Stimulated activated CD8-positive, alpha-beta memory T cell treated with anti-CD3 and anti-CD28 coated beads, Interleukin-7, amount 100 ng/mL, for 48 hours (primary cell): ENCODE results near the gene GGN.
A peak's percentile ranks its signal among the peaks of the same experiment; 100 is the strongest.

Source experiments
- DNase-seq, 2 donors: peaks; one replicate each; pipeline ENCODE4 v3.0.0-alpha.2; 2020; ENCODE audit warnings: low read depth in 1 of 2; ENCODE audit errors: extremely low read depth in 1 of 2

The GGN gene

DNA sequence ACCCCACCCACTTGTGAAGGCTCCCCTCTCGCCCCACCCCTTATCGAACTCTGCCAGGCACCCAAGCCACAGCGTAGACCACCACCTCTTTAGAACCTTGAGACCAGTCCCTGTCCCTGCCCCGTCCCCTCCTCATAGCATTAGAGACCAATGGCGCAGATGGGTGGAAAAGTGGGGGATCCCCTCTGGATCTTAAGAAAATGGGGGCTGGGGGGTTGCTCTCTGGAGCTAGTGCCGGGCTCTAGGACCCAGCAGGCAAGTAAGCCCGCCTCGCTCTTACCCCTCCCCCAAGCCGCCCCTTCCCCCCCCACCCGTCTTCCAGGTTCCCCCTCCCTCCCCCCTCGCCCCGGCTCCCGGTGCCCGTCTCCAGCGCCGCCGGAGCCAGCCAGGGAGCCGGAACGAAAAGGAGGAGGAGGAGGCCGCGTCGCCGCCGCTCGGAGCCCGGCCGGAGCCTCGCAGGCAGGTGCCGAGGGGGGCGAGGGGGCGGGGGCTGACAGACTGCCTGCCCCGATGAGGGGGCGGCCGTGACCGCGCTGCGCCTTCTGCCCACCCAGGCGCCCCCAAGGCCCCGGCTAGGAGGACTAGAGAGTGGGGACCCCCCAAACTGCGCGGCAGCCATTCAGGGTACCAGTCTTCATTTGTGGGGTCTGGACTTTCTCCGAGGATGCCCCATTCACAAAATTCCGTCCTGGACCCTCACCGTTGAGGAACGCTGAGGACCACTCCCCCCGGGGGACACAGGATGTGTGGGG, 691 bp upstream of the GGN start, which contains the start of gene SPRED3:
SPRED3 (plus strand) TSS at position 349 of the 752 bp plus-strand sequence. CDS start 1,606 bp downstream, outside the sequence.
- DNase-seq: no peak

DNA sequence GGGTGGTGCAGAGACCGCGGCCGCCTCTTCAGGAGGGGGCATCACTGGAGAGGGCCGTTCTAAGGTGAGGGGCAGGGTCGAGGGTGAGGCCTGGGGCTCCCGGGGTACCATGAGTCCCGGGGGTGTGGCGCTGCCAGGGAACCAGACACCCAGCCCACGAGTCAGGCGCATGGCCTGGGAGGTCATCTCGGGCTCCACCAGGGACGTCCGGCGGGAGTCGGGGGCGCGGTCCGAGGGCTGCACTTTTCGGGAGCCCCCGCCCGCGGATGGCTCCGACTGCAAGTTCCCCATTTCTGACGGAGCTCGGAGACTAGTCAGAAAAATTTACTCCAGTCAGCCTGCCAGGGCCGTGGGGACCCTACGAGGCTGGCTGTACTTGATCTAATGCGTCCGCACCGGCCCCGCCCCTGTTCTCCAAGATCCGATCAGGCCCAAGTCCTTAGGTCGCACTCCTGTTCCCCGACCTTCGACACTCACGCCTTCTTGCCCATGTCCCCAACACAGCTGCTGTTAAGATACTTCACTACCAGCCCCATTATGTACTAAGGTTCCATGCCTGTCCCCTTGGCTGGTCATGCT, 774 bp downstream of the GGN start:
- DNase-seq: no peak

DNA sequence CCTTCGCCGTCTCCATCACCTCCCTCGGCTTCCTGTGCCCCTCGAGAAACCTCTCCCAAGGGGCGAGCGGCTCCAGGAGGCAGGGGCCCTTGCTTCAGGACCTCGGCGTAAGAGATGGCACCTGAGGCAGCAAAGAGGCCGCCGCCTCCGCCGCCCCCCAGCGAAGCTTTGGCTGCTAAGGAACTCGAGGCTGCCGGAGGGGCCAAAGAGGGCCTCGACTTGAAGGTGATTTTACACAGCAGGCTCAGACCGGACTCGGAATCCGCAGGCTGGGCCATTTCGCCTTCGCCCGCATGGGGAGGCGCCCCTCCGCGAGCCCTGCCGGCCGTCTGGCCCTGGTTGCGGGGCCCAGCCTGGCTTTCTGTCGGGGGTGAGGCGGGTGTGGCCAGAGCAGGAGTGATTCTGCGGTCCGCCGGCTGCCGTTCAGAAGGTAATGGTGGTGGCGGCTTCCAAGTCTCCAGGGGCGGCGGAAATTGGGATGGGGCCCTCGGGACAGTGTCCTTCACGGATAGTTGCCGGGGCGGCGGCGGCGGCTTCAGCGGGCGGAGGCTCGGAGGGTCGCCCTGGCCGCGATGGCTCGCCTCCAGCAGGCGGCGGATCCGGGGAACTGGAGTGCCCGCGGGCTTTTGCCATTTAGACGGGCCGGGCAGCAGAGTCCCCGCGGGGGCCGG, 1.4 kb downstream of the GGN start:
- no peak for DNase-seq

DNA sequence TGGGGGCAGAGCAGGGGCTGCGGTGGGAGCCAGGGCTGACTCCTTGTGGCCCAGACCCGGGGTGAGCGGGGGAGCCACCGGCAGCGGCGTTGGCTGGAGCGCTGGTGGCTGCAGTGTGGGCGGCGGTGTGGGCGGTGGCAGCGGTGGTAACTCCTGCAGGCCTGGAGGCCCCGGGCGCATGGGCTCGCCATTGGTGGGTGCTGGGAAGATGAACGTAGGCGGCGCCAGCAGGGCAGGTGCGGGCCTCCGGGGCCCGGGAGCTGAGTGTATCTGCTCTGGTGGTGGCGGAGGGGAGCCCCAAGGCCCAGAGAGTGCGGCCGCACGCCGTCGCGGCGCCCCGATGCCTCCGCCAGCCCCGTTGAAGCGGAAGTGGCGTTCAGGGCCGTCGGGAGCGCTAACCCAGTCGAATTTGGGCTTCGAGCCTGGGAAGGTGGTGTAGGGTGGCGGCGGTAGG, 2.0 kb downstream of the GGN start:
- no peak for DNase-seq

DNA sequence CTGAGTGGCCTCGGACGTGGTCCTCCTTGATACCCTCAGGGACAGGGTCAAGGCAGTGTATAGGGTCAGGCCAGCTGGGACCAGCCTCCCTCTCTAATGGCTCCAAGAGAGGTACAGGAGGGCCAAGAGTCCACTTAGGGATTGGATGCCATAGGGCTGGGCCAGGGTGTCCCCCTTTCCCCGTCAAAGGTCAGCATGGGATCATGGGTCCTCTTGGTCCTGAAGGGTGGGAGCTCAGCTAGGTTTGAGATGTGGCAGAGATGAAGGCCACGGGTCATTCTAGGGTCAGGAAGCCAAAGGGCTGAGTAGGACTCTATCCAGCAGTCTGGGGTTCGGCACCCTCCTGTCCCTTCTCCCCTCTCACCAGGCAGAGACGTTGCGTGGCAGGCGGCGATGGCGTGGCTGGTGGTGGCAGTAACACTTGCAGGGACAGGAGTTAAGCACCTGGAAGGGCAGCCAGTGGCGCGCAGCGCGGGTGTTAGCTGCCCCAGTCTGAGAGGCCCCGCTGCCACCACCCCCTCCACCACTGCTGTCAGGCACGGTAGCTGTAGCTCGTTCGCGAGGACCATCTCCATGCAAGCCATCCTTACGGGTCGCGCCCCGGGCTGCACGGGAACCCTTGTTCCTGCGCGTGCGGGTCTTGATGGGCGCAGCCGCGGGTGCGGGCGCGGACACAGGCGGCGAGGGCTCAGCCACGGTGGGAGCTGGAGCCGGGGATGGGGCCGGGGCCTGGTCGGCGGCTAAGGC, 2.6 kb downstream of the GGN start:
- no peak for DNase-seq

DNA sequence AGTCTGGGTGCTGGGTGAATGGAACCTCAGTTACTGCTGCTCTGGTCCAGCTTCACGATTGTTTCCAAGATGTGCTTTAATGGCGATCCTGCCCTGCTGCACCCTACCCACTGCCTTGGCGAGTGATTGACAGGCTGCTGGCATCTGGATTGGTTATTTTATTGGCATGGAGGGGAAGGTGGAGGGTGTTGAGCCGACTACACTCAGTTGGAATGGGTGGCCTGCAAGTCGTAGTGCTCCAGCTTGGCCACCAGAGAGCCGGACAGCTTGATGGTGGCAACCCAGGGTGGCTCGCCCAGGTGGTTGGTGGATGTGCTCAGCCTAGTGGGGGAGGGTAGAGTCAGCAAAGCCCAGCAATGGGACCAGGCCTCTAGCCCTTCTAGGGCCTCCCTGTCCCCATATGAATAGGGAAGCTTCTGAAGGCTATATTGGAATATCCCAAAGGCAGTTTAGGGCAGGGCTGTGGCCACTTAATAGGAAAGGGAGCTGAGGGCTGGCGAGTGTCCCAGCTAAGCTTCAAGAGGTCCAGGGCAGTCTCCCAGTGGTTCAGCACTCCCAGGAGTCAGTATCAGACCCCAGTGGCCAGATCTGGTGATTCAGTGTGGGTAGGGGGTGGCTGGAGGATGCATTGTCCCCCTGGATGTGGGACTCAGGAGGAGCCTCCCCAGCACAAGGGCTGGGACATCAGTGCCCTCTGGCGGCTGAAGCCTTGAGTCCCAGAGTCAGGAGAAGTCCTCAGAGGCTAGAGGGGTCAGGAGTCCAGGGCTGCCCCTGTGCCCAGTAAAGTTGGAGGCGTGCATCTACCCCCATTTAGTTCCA, 3.4 kb downstream of the GGN start:
- no peak for DNase-seq

DNA sequence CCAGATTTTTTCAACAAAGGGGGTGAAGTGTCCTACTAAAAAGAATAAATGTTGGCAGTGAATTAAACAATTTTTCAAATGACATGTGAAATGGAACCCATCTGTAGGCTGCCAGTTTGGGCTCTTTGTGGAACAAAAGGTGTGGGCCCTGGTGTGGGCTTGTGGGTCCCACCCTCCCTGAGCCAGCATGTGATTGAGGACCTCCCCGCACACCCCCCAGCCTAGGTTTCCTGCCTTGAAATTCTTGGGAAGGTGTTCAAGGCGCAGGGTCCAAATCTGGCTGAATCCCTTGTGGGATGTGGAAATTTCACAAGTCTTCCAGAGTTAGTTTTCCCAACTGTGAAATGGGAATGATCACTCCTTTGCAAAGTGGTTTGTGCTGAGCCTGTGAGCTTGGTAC, 4.1 kb downstream of the GGN start:
- DNase-seq: no peak

DNA sequence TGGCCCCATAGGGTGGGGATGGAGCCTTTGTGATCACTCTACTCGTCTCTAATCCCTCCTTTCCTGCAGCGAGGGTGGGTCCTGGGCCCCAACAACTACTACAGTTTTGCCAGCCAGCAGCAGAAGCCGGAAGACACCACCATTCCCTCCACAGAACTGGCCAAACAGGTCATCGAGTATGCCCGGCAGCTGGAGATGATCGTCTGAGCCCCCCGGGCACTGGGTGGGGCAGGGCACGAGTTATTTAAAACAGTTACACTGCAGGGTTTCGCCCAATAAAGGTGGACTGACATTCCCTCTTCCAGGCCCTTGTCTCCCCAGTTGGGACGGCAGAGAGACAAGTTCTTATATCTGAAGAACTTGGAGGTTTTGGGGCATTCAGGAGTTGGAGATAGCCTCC, 4.7 kb downstream of the GGN start:
- DNase-seq: no peak

DNA sequence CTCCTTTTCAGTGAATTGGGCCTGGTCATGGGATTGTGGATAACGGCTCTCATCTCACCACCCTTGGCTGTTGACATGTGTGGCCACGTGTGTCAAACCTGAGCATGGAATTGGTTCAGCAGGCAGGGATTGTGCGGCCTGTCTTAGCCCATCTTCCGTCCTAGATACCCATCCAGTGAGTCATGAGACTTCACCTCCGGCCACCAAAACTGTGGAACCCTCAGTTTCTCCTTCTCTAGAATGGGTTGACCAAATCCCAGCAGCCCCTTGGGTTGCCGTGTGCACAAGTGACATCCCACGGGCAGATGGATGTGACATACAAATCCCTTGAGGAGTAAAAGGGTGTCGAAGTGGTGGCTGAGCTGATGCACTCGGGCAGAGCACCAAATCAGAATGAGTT, 6.7 kb downstream of the GGN start:
- DNase-seq: no peak

DNA sequence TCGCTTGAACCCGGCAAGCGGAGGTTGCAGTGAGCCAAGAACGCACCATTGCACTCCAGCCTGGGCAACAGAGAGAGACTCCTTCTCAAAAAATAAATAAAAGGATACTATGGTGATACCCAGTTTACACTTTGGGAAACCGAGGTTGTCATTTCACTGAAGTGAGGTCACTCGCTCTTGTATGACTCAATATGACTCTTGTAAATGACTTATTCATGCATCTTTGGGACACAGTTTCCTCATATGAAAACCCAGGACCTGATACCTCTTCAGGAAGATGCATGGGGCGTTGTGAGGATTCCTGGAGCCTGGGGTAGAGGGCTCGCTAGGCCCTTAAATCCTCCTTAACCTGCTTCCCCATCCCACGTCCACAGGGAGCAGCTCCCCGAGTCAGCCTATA, 9.0 kb downstream of the GGN start:
- DNase-seq: no peak

DNA sequence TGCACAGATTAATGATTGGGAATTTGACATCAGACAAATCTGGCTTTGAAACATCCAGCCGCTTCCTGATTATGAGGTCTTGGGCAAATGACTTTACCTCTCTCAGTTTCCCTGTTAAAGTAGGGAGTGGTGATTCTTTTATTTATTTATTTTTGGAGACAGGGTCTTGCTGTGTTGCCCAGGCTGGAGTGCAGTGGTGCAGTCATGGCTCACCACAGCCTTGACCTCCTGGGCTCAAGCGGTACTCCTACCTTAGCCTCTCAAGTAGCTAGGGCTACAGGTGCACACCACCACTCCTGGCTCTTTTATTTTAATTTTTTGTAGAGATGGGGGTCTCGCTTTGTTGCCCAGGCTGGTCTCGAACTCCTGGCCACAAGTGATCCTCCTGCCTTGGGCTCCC, 10.8 kb downstream of the GGN start:
- no peak for DNase-seq

DNA sequence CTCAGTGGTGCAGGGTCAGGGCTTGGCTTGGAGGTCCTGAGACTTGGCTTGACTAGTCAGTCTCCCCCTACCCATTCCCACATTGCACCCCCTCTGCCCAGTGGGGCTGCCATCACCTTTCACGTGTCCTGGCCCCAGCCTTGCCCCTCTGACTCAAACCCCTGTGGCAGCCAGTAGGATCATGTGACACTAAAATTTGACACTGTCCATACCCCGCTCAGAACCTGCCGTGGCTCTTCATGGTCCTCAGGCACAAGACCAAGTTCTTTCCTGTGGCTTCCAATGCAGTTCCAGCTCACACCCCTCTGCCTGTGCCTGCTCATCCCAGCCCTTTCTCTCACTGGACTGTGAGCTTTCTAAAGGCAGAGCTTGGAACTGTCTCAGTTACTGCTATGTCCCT, 11.3 kb downstream of the GGN start:
- DNase-seq: no peak

DNA sequence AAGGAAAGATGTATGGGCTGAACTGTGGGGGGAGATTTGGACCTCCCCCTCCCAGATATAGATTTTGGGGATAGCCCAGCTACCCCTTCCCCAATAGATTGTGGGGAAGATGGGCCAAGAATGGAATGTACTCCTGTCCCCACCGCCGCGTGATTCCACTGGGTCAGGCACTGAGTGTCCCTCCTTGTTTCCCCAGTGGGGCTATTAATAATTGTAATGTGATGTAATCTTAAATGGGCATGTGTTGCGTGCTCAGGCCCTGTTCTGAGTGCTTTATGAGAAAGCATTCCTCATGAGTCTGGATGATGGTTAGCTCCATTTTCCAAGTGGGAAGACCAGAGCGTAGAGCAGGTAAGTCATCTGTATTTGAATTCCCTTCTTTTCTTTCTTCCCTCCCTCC, 12.1 kb downstream of the GGN start:
- no peak for DNase-seq

DNA sequence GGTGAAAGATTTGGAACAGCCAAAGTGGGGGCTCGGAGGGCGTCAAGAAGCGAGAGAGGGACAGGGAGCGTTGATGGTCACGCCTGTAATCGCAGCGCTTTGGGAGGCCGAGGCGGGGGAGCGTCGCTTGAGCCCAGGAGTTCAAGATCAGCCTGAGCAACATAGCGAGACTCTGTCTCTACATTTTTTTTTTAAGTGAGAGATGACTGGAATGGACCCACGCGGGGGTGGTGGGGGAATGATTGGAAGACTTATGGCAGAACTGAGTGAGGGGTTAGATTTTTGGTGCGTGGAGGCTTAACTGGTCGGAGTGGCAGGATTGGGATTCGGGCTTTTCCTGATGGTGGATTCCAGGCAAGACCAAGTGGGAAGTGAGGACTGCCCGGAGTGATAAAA, 12.7 kb downstream of the GGN start:
- DNase-seq: no peak

DNA sequence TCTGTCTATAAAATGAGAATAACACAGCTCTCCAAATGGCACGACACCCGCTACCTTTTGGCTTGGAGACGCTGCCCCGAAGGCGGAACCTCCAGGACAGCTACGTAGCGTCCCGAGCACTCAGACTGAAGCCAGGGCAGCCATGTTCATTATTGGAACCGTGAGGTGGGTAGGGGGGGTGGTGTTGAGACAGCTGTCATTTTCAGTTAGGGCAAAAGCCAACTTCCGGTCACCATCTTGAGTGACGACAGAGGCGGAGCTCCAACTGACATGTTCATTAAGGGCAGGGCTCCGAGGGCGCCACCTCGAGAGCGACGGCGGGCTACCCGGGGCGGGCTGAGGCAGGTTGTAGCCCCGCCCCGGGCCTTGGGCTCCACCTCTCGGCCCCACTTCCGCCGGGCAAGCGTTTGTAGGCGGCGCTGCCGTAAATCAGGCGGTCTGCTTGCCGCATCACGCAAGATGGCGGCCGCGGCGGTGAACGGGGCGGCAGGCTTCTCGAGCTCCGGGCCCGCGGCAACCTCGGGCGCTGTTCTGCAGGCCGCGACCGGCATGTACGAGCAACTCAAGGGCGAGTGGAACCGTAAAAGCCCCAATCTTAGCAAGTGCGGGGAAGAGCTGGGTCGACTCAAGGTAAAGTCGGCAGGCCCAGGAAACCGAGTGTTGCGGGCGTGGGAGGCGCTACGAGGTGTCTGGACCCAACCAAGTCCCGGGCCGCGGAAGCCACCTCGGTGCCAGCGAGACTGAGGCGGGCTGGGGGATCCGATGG, 13.3 kb downstream of the GGN start, which contains the start of gene PSMD8:
PSMD8 (plus strand) TSS at position 240 of the 766 bp plus-strand sequence; CDS start at position 271, 31 bp downstream.
- peak; percentile 98 for DNase-seq

DNA sequence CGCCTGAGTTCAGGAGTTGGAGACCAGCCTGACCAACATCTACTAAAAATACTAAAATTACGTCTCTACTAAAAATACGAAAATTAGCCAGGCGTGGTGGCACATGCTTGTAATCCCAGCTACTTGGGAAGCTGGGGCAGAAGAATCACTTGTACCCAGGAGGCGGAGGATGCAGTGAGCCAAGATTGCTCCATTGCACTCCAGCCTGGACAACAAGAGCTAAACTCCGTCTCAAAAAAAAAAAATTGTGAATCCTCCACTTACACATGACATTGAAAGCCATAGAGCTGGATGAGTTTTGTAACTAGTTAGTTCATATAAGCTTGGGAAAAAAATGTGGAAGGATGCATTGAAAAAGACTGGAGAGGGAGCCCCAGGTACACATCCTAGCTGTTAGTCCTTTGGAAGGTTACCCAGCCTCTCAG, 13.9 kb downstream of the GGN start:
- no peak for DNase-seq

DNA sequence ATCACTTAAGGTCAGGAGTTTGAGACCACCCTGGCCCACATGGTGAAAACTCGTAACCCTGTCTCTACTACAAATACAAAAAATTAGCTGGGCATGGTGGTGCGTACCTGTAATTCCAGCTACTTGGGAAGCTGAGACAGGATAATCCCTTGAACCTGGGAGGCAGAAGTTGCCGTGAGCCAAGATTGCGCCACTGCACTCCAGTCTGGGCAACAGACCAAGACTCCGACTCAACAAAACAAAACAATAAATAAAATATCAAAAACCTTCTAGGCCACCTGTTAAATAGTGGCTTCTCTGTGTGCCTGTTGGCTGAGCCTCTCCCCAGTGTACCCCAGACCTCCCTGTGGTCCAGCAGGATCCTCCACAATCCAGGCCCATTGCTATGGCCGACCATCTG, 16.8 kb downstream of the GGN start:
- no peak for DNase-seq

DNA sequence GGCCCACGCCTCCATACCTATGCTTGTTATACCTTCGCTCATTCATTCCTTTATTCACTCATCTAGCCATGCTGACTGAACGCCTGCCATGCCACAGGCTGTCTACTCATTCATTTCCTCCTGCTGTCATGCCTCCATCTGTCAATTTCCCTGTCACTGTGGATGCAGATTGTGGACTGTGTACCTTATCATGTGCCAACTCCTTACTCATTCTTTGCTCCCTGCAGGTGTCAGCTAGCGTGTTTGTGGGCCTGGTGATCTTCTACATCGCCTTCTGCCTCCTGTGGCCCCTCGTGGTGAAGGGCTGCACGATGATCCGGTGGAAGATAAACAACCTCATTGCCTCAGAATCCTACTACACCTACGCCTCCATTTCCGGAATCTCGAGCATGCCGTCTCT, 17.5 kb downstream of the GGN start:
- DNase-seq: no peak

DNA sequence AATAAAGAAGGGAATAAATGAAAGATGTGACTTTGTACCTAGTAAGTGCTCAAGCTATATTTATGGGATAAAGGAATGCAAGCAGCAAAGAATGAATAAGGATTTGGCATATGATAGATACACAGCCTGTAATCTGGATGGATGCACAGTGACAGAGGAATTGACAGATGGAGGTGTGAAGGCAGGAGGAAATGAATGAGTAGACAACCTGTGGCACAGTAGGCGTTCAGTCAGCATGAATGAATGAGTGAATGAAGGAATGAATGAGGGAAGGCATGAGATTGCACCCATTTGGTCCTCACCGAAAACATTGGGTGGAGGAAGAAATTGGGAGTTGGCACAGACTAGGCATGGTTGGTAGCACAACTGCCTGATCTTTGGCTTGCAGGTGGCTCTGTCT, 18.2 kb downstream of the GGN start:
- DNase-seq: no peak

DNA sequence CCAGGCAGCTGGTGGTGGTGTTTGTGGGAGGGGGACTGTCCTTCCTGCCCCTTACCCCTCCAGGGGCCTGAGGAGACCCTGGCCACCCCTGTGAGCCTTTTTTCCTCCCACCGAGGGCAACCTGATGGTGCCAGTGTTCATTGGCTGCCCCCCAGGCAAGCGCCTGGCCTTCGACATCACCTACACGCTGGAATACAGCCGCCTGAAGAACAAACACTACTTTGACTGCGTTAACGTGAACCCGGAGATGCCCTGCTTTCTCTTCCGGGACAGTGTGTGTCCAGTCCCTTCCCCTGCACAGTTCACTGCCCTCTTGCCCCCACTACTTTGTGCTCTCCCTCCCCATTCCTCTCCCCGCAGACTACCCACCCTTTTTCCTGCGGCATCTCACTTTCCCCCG, 20.8 kb downstream of the GGN start:
- DNase-seq: no peak
